Memory B cell (primary cell): Measurements from ENCODE around the gene SYT7.

ENCODE experiments used
- ATAC-seq: fragments of 150-1000 bp; cut with Tn5 transposase; 2 replicates; pipeline ENCODE4 v1.10.0; 2021; ENCODE audit warnings: low read depth, mild to moderate bottlenecking, moderate library complexity
- DNase-seq, 2 donors: peaks; one replicate each; pipeline ENCODE4 v3.0.0; 2022; ENCODE audit warnings: low spot score in 2 of 2
- H3K27ac Mint-ChIP-seq: one replicate; pipeline ENCODE4 v1.8.0; 2022; ENCODE audit warnings: mild to moderate bottlenecking, moderate library complexity, mixed read lengths
- H3K27me3 Mint-ChIP-seq: one replicate; pipeline ENCODE4 v1.8.0; 2022; ENCODE audit warnings: mixed read lengths
- H3K36me3 Mint-ChIP-seq: one replicate; pipeline ENCODE4 v1.8.0; 2022; ENCODE audit warnings: mild to moderate bottlenecking, mixed read lengths
- H3K4me1 Mint-ChIP-seq: one replicate; pipeline ENCODE4 v1.8.0; 2022; ENCODE audit warnings: mixed read lengths
- H3K4me3 Mint-ChIP-seq: one replicate; pipeline ENCODE4 v1.8.0; 2022; ENCODE audit warnings: mild to moderate bottlenecking, moderate library complexity, mixed read lengths
- H3K9me3 Mint-ChIP-seq: one replicate; pipeline ENCODE4 v1.8.0; 2022; ENCODE audit warnings: mixed read lengths

The SYT7 gene

DNA sequence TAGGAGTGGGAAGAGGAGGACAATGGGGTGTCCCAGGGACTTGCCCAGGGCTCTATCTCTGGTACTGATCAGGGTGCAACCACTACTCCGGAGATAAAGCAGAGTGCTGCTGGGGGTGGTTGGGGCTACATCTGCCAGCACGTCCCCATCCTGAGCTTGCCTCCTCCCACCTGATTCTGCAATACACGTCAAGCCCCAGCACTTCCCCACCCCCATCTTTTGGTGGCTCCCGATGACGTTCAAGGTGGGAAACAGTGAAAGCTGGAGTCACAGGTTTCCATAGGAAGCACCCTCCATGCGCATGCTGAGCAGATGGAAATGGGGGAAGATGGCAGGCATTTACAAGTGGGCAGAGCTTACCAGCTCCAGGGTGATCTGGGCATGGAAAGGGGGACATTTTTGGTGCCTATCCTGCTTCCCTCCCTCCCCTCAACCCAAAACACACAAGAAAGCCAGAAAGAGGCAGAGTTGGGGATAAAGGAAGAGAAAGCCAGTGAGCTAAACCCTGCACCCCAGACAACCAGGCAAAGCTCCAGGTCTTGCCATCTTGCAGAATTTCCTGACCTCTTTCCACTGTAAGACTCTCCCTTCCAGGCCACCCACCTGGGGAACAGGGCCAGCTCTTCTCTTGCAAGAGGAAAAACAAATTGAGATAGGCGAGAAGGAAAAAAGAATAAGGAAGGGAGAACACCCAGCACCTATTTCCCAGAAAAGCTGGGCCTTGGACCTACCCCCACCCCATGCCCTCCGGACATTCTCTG lies 15.8 kb downstream of the SYT7 start:
- H3K36me3 Mint-ChIP-seq, result peaks cover 5% of the 10 kb centered on the region
- H3K9me3 Mint-ChIP-seq, result no peaks in the 10 kb centered on the region
- peaks cover 3% of the 10 kb centered on the region for H3K4me1 Mint-ChIP-seq
- H3K4me3 Mint-ChIP-seq, result no peak overlapping the region
- peaks cover 34% of the 10 kb centered on the region for H3K27me3 Mint-ChIP-seq
- ATAC-seq, result no peak
- no peak overlapping the region for H3K27ac Mint-ChIP-seq
- no peak for DNase-seq

DNA sequence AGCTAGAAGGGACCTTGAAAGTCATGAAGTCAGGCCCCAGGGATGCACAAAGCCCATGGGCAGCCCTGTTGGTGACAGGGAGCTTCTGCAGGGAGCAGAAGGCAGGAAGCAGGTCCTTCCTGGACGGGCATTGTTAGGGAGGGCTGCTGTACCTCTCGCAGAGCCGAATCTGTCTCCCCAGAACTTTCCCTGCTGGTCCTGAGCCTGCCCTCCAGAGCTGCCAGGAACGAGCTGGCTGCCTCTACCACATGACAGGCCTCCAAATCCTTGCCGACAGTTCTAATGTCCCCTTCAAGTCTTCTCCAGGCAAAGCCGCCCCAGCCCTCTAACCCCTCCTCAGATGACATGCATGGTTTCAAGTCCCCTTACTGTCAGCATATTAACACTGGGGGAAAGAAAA lies 20.1 kb downstream of the SYT7 start:
- Mint-ChIP-seq H3K27ac (no peak overlapping the region), H3K9me3 (no peaks in the 10 kb centered on the region), H3K4me3 (no peak overlapping the region), H3K4me1 (no peaks in the 10 kb centered on the region), H3K27me3 (peaks cover 27% of the 10 kb centered on the region), H3K36me3 (no peaks in the 10 kb centered on the region)
- no peak for DNase-seq
- ATAC-seq, result no peak

DNA sequence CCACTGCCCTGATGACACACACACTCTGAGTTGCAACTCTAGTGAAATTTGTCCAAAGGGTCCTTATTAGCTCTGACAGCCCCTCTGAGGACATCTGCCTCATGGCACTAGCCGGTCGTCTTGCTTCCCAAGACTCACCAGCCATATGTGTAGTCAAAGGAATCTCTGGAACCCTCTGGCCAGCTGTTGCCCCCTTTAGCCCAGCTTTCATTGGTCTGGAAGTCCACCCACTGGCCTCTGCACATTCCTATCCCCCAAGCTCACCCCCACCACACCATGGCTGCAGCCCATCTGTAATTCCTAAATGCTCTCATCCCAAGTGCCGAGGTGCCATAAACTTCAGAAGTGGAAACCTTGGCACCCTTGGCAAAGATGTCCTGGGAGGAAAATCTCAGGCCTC lies 24.3 kb downstream of the SYT7 start:
- ATAC-seq (no peak), DNase-seq (no peak)
- no peaks in the 10 kb centered on the region for H3K36me3 Mint-ChIP-seq
- H3K27me3 Mint-ChIP-seq, result peaks cover 26% of the 10 kb centered on the region
- no peak overlapping the region for H3K27ac Mint-ChIP-seq
- peaks cover 5% of the 10 kb centered on the region for H3K4me1 Mint-ChIP-seq
- no peak overlapping the region for H3K4me3 Mint-ChIP-seq
- no peaks in the 10 kb centered on the region for H3K9me3 Mint-ChIP-seq

DNA sequence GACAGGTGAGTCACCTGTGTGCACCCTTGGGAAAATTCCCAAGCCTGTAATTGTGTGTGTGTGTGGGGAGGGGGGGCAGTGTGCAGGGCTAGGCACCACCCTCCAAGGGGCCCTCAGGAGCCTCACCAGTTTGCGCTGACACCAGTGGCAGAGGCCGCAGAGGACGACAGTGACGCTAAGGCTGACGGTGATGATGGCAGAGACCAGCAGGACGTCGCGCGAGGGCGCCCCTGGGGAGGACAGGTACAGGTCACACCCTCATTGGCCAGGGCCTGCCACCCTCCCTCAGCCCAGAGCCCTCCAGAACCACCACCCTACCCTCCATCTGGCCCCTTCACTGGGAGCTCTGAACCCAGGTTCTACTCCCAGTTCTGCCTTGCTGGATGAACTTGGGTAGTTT lies 24.9 kb downstream of the SYT7 start:
- ATAC-seq, result no peak
- H3K36me3 Mint-ChIP-seq, result no peaks in the 10 kb centered on the region
- no peaks in the 10 kb centered on the region for H3K9me3 Mint-ChIP-seq
- no peak overlapping the region for H3K27ac Mint-ChIP-seq
- H3K4me1 Mint-ChIP-seq, result peaks cover 5% of the 10 kb centered on the region
- no peak overlapping the region for H3K4me3 Mint-ChIP-seq
- H3K27me3 Mint-ChIP-seq, result peaks cover 29% of the 10 kb centered on the region
- no peak for DNase-seq

DNA sequence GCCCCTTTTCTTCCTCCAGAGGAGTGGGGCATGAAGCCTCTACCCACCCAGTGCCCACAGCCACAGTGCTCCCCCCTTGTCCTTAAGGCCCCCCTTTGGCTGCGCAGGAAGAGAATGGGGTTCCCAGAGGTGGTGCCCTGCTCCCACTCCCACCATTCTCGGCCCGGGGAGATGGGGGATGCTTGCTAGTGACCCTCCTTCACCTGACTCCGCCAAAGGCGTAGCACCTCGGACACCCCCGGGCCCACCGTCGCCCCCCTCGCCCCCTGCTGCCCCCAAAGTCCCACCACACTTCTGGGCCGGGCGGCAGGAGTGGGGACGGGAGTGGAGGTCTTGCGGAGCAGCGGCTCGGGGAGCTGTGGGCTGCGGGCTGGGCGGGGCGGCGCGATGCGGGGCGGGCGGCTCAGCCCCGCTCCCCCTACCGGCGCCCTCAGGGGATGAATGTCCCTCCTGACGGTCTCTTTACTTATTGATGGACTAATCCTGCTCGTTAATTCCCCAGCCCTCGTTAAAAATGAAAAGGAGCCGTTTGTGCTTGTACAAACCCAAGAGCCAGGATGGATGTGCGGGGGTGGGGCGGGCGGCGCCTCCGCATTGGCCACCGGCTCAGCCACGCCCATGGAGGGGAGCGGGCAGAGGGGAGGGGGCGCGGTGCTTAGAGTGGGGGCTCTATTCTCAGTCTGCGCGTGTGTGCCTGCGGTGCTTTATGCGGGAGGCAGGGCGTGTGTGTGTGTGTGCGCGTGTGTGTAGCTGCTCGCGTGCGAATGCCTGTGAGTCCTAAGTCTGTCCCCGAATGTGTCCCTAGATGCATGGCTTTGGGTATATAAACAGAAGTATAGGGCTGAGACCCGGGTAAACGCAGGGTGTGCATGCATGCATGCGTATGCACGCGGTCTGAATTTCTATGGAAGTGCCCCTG lies 25.6 kb downstream of the SYT7 start:
- no peak overlapping the region for H3K4me3 Mint-ChIP-seq
- ATAC-seq (no peak), DNase-seq (no peak)
- no peaks in the 10 kb centered on the region for H3K9me3 Mint-ChIP-seq
- no peaks in the 10 kb centered on the region for H3K36me3 Mint-ChIP-seq
- peaks cover 33% of the 10 kb centered on the region for H3K27me3 Mint-ChIP-seq
- H3K27ac Mint-ChIP-seq, result no peak overlapping the region
- H3K4me1 Mint-ChIP-seq, result peaks cover 9% of the 10 kb centered on the region

DNA sequence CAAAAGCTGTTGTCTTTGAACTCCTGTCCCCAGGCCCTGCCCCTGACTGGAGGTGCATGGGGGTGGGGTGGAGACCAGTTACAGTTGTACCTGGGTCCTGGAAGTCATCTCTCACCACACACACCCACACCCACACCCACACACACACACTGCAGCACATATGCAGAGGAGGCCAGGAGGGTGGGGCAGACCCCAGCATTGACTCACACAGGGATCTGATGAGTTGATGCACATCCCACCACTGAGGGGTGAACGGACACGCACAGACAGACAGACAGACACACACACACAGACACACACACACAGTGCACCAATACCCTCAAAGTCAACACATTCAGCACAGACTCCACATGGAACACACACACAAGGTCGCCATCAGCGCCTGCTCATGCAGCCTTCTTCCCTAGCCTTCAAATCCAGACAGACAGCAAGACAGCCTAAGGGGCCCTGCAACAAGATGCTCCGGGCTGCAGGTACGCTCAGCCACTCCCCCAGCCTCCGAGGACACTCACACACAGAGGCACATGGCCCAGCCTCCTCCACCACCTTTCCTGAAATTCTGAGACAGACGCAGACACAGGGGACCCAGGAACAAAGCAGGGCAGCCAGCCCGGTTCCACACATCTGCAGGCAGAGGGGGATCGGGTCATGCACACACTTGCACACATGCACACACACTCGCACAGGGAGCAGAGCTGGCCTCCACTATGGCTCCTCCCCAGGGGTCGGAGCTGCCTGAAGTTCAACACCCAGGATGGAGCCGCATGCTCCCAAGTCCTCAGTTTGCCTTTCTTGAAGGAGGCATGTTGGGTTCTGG lies 26.5 kb downstream of the SYT7 start:
- no peak overlapping the region for H3K27ac Mint-ChIP-seq
- peaks cover 36% of the 10 kb centered on the region for H3K27me3 Mint-ChIP-seq
- H3K36me3 Mint-ChIP-seq, result no peaks in the 10 kb centered on the region
- DNase-seq (no peak), ATAC-seq (no peak)
- peaks cover 9% of the 10 kb centered on the region for H3K4me1 Mint-ChIP-seq
- H3K9me3 Mint-ChIP-seq, result no peaks in the 10 kb centered on the region
- H3K4me3 Mint-ChIP-seq, result no peak overlapping the region

DNA sequence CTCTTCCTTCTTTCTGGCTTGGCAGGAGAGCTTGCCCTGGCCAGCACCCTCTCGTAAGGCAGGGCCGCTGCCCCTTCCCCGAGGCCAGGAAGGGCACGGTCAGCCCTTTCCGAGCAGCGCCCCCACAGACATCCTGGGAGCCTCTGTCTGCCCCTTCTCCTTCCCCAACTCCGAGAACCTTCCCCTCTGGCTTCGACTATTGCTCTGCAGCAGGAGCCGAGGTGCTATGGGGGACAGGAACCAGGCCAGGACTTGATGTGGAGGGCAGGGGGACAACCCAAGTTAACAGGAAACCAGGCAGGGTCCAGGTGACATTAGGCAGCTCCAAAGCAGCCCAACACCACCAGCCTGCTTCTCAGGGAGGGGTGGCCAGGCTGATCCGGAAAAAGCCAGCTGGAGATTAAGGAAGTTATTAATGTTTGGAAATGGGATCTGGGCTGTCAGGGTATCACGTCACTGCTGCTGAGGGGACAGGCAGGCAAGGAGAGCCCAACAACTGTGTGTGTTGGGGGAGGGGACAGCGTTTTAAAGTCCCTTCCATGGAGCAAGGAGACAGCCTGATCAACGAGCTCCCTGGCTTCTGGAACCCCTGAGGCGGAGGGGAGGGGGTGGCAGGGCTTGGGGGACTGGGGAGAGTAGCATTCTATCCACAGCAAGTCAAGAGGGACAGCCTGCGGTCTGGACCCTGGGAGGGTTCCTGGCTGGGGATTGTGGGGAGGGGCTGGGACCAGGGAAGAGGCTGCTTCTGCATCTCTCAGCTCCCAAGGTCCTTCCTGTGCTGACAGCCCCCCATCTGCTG lies 27.3 kb downstream of the SYT7 start:
- H3K4me3 Mint-ChIP-seq, result no peak overlapping the region
- peaks cover 9% of the 10 kb centered on the region for H3K4me1 Mint-ChIP-seq
- no peak overlapping the region for H3K27ac Mint-ChIP-seq
- no peaks in the 10 kb centered on the region for H3K36me3 Mint-ChIP-seq
- no peak for DNase-seq
- H3K9me3 Mint-ChIP-seq, result no peaks in the 10 kb centered on the region
- peaks cover 33% of the 10 kb centered on the region for H3K27me3 Mint-ChIP-seq
- ATAC-seq, result no peak

DNA sequence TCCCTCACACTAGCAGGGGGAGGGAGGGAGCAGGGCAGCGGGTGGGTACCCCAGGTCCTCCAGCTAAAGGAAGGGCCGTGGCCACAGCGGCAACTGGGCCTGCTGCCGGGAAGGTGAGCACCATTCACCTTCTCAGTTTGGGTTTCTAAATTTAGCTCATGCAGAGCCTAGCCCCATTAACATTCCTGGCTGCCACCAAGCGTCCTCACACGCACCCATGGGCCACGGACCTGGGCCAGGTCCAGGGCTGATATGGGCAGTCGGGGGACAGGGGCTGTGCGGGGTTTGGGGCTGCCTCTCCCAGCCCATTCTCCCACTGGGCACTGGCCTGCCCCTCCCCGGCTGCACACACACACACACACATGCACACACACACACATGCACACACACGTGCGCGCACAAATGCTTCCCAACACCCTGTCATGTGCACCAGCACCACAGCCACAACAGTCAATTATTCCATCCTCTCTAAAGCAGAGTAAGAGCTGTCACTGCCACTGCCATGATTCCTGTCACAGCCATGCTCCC lies 28.7 kb downstream of the SYT7 start:
- Mint-ChIP-seq H3K4me1 (peaks cover 9% of the 10 kb centered on the region), H3K36me3 (no peaks in the 10 kb centered on the region), H3K27me3 (peaks cover 39% of the 10 kb centered on the region), H3K27ac (no peak overlapping the region), H3K4me3 (no peak overlapping the region), H3K9me3 (no peaks in the 10 kb centered on the region)
- ATAC-seq, result no peak
- no peak for DNase-seq

DNA sequence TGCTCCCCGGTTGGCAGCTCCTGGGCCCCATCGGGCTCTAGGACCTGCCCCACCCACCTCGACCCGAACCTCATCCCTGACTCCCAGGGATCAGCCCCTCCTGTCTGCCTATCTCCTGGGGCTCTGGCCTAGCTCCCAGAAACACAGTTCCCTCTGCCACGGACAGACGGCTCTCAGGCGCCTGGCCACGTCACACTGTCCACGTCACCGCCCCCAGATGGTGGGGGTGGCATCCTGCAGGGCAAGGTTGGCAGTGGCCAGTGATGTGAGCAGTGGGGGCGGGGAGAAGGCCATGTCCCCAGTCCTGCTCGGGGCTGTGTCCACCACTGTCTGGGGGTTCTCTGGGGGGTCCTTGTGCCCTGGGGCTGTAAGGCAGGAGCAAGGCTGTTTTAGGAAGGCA lies 29.2 kb downstream of the SYT7 start:
- Mint-ChIP-seq H3K36me3 (no peaks in the 10 kb centered on the region), H3K27ac (no peak overlapping the region), H3K9me3 (no peaks in the 10 kb centered on the region), H3K4me1 (peaks cover 9% of the 10 kb centered on the region), H3K4me3 (no peak overlapping the region), H3K27me3 (peaks cover 39% of the 10 kb centered on the region)
- no peak for DNase-seq
- no peak for ATAC-seq

DNA sequence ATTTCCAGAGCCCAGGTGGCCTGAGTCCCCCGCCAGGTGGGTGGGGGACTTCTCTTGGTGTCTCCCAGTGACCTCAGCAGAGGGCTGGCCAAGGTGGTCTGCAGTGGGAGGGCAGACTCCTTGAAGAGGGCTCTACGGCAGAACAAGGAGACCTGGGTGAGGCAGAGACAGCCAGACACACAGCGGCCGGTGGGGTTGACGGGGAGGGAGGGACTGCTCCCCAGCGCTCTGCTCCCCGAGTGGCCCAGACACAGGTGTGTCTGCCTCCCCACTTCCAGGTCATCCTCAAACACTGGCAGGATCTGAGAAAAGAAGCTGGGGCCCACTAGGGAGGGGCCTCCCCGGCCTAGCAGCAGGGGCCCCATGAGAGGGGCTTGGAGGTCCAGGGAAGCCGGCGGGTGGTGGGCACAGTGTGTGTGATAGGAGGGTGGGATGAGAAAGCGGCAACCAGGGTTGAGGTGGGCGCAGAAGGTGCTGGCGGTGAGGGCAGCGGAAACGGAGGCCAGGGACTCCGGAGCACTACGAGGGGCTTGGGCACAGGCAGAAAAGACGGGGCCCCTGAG lies 30.1 kb downstream of the SYT7 start:
- Mint-ChIP-seq H3K4me1 (peaks cover 11% of the 10 kb centered on the region), H3K27ac (no peak overlapping the region), H3K9me3 (no peaks in the 10 kb centered on the region), H3K4me3 (no peak overlapping the region), H3K36me3 (no peaks in the 10 kb centered on the region), H3K27me3 (peaks cover 40% of the 10 kb centered on the region)
- no peak for ATAC-seq
- DNase-seq, result no peak

DNA sequence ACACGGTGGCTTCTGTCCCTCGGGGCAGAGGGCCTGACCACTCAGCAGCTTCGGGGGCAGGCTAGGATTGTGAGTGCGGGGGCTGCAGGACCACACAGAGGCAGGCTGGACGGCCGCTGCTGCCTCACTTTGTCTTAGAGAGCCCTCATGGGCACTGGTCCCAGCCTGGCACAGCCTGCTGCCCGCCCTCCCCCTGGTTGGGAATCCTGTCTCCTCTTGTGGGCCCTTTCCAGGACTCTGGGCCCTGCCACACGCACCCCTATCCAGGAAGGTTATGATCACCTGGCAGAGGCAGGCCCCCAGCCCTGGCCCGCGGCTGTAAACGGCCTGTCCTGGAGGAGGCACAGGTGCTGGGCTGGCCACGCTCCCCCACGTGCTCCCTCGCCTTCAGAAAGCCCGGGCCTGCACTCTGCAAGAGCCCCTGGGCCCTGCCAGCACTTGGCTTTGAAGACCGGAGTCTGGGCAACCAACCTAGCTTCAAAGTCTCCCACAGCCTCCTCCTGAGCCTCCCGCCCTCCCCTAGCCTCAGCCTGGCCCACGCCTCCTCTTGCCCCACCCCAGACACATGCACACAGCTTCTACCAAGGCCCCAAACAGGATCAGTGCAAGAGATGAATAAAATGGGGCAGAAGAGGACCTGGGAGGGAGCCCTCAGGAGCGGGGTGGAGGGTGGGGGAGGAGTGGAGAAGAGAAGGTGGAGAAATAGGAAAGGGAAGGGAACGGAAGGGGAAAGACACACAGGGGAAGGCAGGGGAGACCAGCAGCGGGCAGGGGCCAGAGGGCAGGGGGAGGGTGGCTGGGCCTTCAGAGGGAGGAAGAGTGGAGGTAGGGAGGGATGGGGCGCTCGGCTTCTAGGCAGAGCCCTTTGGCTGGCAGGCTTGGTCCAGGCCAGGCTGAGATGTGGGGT lies 31.0 kb downstream of the SYT7 start:
- Mint-ChIP-seq H3K27ac (no peak overlapping the region), H3K4me3 (no peak overlapping the region), H3K36me3 (no peaks in the 10 kb centered on the region), H3K4me1 (peaks cover 14% of the 10 kb centered on the region), H3K27me3 (peaks cover 47% of the 10 kb centered on the region), H3K9me3 (no peaks in the 10 kb centered on the region)
- no peak for DNase-seq
- ATAC-seq, result no peak

DNA sequence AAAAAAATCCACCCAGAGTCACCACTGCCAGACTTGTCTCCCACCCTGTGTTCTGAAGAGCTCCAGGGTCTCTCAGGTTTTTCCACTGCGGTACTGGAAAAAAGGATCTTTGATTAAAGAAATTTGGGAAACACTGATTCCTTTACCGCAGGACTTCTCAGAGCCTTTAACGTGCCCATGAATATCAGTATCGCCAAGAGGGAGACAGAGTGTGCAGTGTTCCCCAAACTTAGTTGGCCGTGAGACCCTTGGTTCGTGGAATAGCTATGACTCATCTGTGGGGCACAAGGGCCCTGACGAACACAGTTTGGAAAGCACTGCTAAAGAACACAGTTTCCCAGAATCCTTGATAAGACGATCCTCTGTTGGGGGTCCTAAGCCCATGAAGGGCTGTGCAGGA lies 31.7 kb downstream of the SYT7 start:
- Mint-ChIP-seq H3K4me1 (peaks cover 10% of the 10 kb centered on the region), H3K4me3 (no peak overlapping the region), H3K36me3 (no peaks in the 10 kb centered on the region), H3K27ac (no peak overlapping the region), H3K27me3 (peaks cover 44% of the 10 kb centered on the region), H3K9me3 (no peaks in the 10 kb centered on the region)
- DNase-seq (no peak), ATAC-seq (no peak)
